HCT116 (cell line): ENCODE measurements around the gene C3orf85. TPM values are rescaled to one million over a fixed set of nuclear protein-coding genes. Genes with fewer than 3 reads are reported as not detected.

Source experiments
- ATAC-seq: fragments of 200-7000 bp; cut with Tn5 transposase; 2 replicates; pipeline ENCODE4 v1.9.1; 2020; ENCODE audit warnings: mild to moderate bottlenecking, moderate library complexity
- BruUV-seq: library from RNA; stranded (reverse); fragments of 400-500 nt; replicated peaks from 2 replicates; lab custom pipeline; 2021; lab: Mats Ljungman, UMichigan
- CTCF ChIA-PET: fragments of 300-600 bp; sonication (Branson Sonifier 250); formaldehyde crosslinking; loops from one replicate; lab custom pipeline; 2021; ENCODE audit warnings: antibody characterized with exemption; lab: Charles Lee
- POLR2A ChIA-PET: fragments of 300-600, 350-600 bp; sonication (Branson Sonifier 250); formaldehyde crosslinking; loops from one replicate; lab custom pipeline; 2021; ENCODE audit warnings: antibody characterized with exemption; lab: Charles Lee
- RAD21 ChIA-PET, 2 experiments: fragments of 300-600 bp; sonication (Branson Sonifier 250); formaldehyde crosslinking; loops; one replicate each; lab custom pipeline; 2023; ENCODE audit warnings: low total read pairs in 2 of 2; ENCODE audit not compliant: uncharacterized antibody in 2 of 2, unreplicated experiment in 2 of 2, low non-redundant PET in 1 of 2; lab: Charles Lee
- DNase-seq: peaks from one replicate; pipeline ENCODE4 v3.0.0-alpha.2; 2010; ENCODE audit warnings: low read depth, low spot score
- H2AFZ ChIP-seq: fragments of 200-600 bp; shearing (Covaris generic), sonication (generic); 2 replicates; pipeline ENCODE4 v1.6.1; 2017; ENCODE audit warnings: low read depth, mixed run types, mixed read lengths, antibody characterized with exemption, low read length; ENCODE audit not compliant: poor library complexity, severe bottlenecking
- H3K27ac ChIP-seq: 2 replicates; pipeline ENCODE4 v1.5.1; 2012; ENCODE audit warnings: low read depth, low read length
- H3K27me3 ChIP-seq: fragments of 200-600 bp; sonication (generic); 2 replicates; pipeline ENCODE4 v1.6.1; 2016; ENCODE audit warnings: mixed run types, low read length, mixed read lengths; ENCODE audit not compliant: insufficient read depth
- H3K36me3 ChIP-seq, 2 experiments: fragments of 200-500 bp in 1 of 2; fragments of 200-600 bp in 1 of 2; sonication (Bioruptor generic) in 1 of 2; sonication (generic) in 1 of 2; 2 replicates each; pipeline versions ENCODE4 v1.5.1 to v1.6.1; 2014 to 2016; ENCODE audit warnings: low read length in 2 of 2, inconsistent platforms in 1 of 2, mixed read lengths in 1 of 2, mixed run types in 1 of 2; ENCODE audit not compliant: insufficient read depth in 2 of 2, control insufficient read depth in 1 of 2
- H3K4me1 ChIP-seq, 2 experiments: fragments of 200-600 bp in 1 of 2; sonication (generic) in 1 of 2; 2 replicates each; pipeline versions ENCODE4 v1.5.1 to v1.6.1; 2012 to 2017; ENCODE audit warnings: low read length in 2 of 2, inconsistent platforms in 1 of 2, mild to moderate bottlenecking in 1 of 2, mixed read lengths in 1 of 2, mixed run types in 1 of 2, moderate library complexity in 1 of 2; ENCODE audit not compliant: insufficient read depth in 2 of 2, control insufficient read depth in 1 of 2
- H3K4me2 ChIP-seq: fragments of 200-600 bp; sonication (generic); 2 replicates; pipeline ENCODE4 v1.6.1; 2017; ENCODE audit warnings: mixed run types, low read length, mixed read lengths
- H3K4me3 ChIP-seq, 2 experiments: fragments of 200-600 bp in 1 of 2; sonication (generic) in 1 of 2; replicated peaks in 1 of 2; 2 replicates each; pipeline ENCODE4 v1.5.1; 2011 to 2016; ENCODE audit warnings: low read length in 2 of 2, control low read depth in 1 of 2, low read depth in 1 of 2, mild to moderate bottlenecking in 1 of 2, mixed read lengths in 1 of 2, mixed run types in 1 of 2
- H3K79me2 ChIP-seq: fragments of 200-600 bp; sonication (generic); 2 replicates; pipeline ENCODE4 v1.6.1; 2017; ENCODE audit warnings: mild to moderate bottlenecking, mixed run types, low read length, moderate library complexity, mixed read lengths; ENCODE audit not compliant: insufficient read depth
- H3K9ac ChIP-seq: fragments of 200-600 bp; sonication (generic); 2 replicates; pipeline ENCODE4 v1.6.1; 2016; ENCODE audit warnings: low read length, mixed read lengths
- H3K9me2 ChIP-seq: fragments of 200-600 bp; sonication (generic), shearing (Covaris generic); 2 replicates; pipeline ENCODE4 v1.6.1; 2017; ENCODE audit warnings: mixed run types, mild to moderate bottlenecking, moderate library complexity; ENCODE audit not compliant: insufficient read depth
- H3K9me3 ChIP-seq, 2 experiments: fragments of 200-500 bp in 1 of 2; fragments of 200-600 bp in 1 of 2; sonication (Bioruptor generic) in 1 of 2; sonication (generic) in 1 of 2; 2 replicates each; pipeline ENCODE4 v1.6.1; 2014 to 2017; ENCODE audit warnings: low read length in 2 of 2, mixed read lengths in 2 of 2, inconsistent platforms in 1 of 2, low read depth in 1 of 2, mild to moderate bottlenecking in 1 of 2, mixed run types in 1 of 2, moderate library complexity in 1 of 2; ENCODE audit not compliant: control insufficient read depth in 1 of 2, insufficient read depth in 1 of 2
- H4K20me1 ChIP-seq: fragments of 200-600 bp; sonication (generic), shearing (Covaris generic); 2 replicates; pipeline ENCODE4 v1.6.1; 2017; ENCODE audit warnings: mixed run types, mild to moderate bottlenecking, moderate library complexity; ENCODE audit not compliant: insufficient read depth
- CEBPB ChIP-seq: IDR thresholded peaks from 2 replicates; pipeline ENCODE4 v1.6.1; 2012; ENCODE audit warnings: low read depth
- EGR1 ChIP-seq: IDR thresholded peaks from 2 replicates; pipeline ENCODE4 v1.6.1; 2012; ENCODE audit warnings: low read depth
- ELF1 ChIP-seq: IDR thresholded peaks from 2 replicates; pipeline ENCODE4 v1.6.1; 2012; ENCODE audit warnings: low read depth, borderline replicate concordance
- EZH2phosphoT487 ChIP-seq: fragments of 200-600 bp; IDR thresholded peaks from 2 replicates; pipeline ENCODE4 v1.6.1; 2018; ENCODE audit warnings: antibody characterized with exemption, borderline replicate concordance
- POLR2AphosphoS5 ChIP-seq: IDR thresholded peaks from 2 replicates; pipeline ENCODE4 v1.6.1; 2011; ENCODE audit warnings: mild to moderate bottlenecking, low read depth, low read length, moderate library complexity
- SP1 ChIP-seq: IDR thresholded peaks from 2 replicates; pipeline ENCODE4 v1.6.1; 2012; ENCODE audit warnings: low read depth
- YY1 ChIP-seq: IDR thresholded peaks from 2 replicates; pipeline ENCODE4 v1.6.1; 2011; ENCODE audit warnings: low read length, low read depth, moderate library complexity, mild to moderate bottlenecking; ENCODE audit not compliant: insufficient replicate concordance; ENCODE audit errors: extremely low read depth
- intact Hi-C: fragments of 100-400 bp; cut with micrococcal nuclease; formaldehyde crosslinking; loops from 2 replicates; pipeline ENCODE4 v1.10.0; 2022
- total RNA-seq: library from RNA; stranded (reverse); gene quantifications from one replicate; pipeline ENCODE4 v1.2.1, GENCODE V29; 2021; ENCODE audit not compliant: unreplicated experiment
- TF ChIP-seq, protein P1 (sequence below): IDR thresholded peaks from 2 replicates; pipeline ENCODE4 v1.6.1; 2011; ENCODE audit warnings: mild to moderate bottlenecking, low read length, moderate library complexity; ENCODE audit not compliant: insufficient replicate concordance; ENCODE audit errors: extremely low read depth
- TF ChIP-seq, protein P2 (sequence below): IDR thresholded peaks from 2 replicates; pipeline ENCODE4 v1.6.1; 2012

Gene C3orf85
- total RNA-seq, 1 experiment from 2014 or later: not detected

DNA sequence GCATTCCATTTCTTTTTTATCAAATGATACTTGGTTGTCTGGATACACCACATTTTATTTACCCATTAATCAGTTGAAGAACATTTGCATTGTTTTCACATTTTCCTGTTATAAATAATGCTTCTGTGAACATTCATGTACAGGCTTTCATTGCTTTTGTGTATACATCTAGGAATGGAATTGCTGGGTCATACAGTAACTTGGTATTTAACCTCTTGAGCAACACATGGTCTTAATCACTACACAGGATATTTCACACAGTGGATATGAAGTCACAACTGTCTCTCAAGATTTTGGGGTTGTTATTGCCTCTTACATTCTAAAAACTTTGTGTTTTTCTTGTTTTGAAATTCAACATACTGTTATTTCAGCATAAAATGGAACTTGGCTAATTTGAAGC, 48.2 kb downstream of the C3orf85 start (continued):
- TF ChIP-seq, protein P1, sequence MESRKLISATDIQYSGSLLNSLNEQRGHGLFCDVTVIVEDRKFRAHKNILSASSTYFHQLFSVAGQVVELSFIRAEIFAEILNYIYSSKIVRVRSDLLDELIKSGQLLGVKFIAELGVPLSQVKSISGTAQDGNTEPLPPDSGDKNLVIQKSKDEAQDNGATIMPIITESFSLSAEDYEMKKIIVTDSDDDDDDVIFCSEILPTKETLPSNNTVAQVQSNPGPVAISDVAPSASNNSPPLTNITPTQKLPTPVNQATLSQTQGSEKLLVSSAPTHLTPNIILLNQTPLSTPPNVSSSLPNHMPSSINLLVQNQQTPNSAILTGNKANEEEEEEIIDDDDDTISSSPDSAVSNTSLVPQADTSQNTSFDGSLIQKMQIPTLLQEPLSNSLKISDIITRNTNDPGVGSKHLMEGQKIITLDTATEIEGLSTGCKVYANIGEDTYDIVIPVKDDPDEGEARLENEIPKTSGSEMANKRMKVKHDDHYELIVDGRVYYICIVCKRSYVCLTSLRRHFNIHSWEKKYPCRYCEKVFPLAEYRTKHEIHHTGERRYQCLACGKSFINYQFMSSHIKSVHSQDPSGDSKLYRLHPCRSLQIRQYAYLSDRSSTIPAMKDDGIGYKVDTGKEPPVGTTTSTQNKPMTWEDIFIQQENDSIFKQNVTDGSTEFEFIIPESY: no peak
- TF ChIP-seq EGR1 (no peak), EZH2phosphoT487 (no peak), YY1 (no peak)
- TF ChIP-seq, protein P2, sequence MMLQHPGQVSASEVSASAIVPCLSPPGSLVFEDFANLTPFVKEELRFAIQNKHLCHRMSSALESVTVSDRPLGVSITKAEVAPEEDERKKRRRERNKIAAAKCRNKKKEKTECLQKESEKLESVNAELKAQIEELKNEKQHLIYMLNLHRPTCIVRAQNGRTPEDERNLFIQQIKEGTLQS: no peak

DNA sequence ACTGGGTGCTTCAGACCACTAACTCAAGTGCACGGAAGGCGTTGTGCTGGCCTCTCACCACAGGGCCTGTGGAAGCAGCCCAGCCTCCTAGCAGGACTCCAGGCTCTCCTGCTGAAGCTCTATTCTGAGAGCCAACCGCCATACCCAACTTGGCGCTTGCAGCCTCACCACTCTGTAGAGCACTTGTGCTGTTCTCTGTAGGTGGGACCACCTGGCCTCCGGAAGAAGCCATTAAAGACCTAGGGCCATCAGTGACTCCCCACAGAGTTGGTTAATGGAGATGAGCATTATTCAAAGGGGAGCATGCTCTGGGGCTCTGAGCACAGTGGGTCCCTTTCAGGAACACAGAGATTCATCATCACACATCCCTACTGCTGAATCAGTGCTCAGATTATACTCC, 50.9 kb downstream of the C3orf85 start:
- DNase-seq (no peak), ATAC-seq (no peak)
- no peak overlapping the region for H3K27ac ChIP-seq
- no peak for TF ChIP-seq CEBPB
- no peak for TF ChIP-seq SP1
- TF ChIP-seq ELF1: no peak
- TF ChIP-seq POLR2AphosphoS5: no peak
- TF ChIP-seq EZH2phosphoT487: no peak
- no peak for TF ChIP-seq YY1
- no peaks in the 10 kb centered on the region for H3K36me3 ChIP-seq
- intact Hi-C loops: no loop called here
- no peaks in the 10 kb centered on the region for H4K20me1 ChIP-seq
- H3K79me2 ChIP-seq: no peaks in the 10 kb centered on the region
- no peaks in the 10 kb centered on the region for H3K9me2 ChIP-seq
- ChIA-PET RAD21 (no interaction called here), CTCF (no interaction called here), POLR2A (no interaction called here)
- no peaks in the 10 kb centered on the region for H3K4me1 ChIP-seq
- no peak overlapping the region for H3K9ac ChIP-seq
- no TSS peak for BruUV-seq
- no peaks in the 10 kb centered on the region for H3K27me3 ChIP-seq
- H3K4me3 ChIP-seq: no peak overlapping the region
- H3K4me2 ChIP-seq: no peak overlapping the region
- no peaks in the 10 kb centered on the region for H3K9me3 ChIP-seq
- no peak overlapping the region for H2AFZ ChIP-seq
